A204.1 (cell line): Measurements from ENCODE around the gene CD180.

Experiments used
- FAIRE-seq: peaks from 2 replicates; lab custom pipeline; 2012; peaks lifted over from hg19 to GRCh38; lab: Jason Lieb, UNC

CD180 gene

DNA sequence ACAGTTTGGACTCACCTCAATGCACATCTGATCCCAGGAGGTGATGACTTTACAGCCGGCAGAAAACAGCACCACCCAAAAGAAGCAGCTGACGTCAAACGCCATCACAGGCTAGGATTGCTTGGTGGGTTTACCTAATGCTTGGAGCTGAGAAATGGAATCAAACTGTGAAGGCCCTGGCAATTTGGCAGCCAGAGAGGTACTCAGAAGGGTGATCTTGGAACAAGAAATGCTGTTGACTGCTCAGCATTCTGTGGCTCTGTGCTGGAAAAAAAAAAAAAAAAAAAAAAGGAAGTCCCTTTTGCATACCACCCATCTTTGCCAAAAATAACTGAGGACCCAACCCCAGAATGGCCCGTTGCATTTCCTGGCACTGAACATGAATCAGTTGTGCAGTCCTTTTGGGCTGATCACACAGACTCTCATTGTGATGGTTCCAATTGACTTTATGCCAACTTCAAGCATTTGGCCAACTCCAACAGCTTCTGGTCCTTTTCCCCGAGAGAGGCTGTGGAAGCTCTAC is at the start of gene CD180:
TSS of gene CD180 (minus strand) at position 263 of the 523 bp plus-strand sequence. CDS start at position 105, 158 bp downstream.
- FAIRE-seq = no peak

DNA sequence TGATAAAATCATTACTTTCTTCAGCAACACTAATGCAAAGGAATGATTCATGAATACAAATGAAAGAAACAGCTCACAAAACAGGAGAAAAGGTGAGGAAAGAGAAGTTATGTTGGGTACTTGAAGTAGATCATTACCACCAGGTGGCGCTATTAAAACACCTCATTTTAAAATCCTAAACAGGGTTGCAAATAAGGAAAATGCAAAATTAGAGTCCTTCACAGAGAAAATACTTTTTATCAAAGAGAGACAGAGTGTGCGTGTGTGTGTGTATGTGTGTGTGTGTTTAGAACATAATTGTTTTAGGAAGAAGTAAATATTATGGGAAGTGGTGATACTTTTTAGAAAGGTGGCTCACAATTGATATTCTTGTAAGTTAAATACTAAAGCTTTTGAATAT is 49.5 kb upstream of the CD180 start:
- peak; percentile 96 for FAIRE-seq

GRCh38 chr5:67245259-67245846 is 48.8 kb upstream of the CD180 start:
- no peak for FAIRE-seq

- no peak for FAIRE-seq
Observed at GRCh38 chr5:67244345-67244793, 47.8 kb upstream of the CD180 start.

- no peak for FAIRE-seq
Observed at GRCh38 chr5:67243944-67244343, 47.3 kb upstream of the CD180 start.

GRCh38 chr5:67243349-67243748 is 46.8 kb upstream of the CD180 start:
- FAIRE-seq = no peak

- FAIRE-seq = no peak
Observed at GRCh38 chr5:67241326-67241725, 44.7 kb upstream of the CD180 start.

DNA sequence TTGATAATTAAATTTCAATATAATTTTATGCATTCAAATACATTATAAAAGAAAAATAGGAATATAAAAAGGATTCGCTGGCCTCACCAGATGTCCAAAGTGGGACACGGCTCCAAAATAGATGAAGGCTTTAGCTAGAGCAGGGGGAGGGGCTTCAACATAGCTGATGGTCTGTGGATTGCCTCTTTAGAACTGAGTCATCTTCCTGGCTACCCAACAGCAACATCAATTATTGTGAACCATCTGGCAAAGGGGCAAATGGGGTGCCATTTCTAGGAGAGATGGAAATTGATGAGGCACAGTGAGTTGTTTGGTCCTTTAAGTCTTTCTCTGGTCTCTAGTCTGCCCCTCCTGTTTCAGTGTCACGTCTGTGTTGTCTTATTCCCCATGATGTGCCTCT is 44.2 kb upstream of the CD180 start:
- FAIRE-seq = no peak

- FAIRE-seq = no peak
Observed at GRCh38 chr5:67240065-67240464, 43.5 kb upstream of the CD180 start.

GRCh38 chr5:67238191-67238590 is 41.6 kb upstream of the CD180 start:
- no peak for FAIRE-seq

DNA sequence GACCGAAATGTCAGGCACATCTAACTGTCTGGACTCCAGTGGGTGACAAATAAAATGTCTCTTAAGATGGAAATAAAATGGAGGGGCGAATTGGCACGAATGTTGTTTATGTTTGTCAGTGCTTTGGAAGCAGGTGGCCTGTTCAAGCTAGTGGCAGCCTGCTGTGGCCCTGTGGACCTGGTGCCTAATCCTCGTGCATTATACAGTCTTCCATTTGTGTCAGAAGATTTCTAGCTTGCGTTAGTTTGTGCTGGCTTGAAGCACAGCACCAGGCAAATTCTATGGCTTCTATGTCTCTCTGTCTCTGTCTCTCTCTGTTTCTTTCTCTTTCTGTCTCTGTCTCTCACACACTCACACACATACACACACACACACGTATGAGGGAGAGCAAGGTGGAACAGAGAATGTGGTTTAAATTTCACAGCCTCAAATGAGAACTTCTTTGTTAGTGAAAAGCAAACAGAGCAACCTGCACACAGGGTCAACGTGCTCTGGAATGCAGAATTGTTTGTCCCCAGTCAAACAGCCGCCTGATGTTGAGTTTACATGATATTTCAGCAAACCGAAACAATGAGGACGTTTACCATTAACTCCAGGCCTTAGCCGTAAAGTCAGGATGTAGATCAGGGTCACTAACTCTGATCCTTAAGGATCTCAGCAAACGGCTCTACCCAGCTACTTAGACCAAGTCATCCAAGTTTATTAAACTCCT is 39.0 kb upstream of the CD180 start:
- no peak for FAIRE-seq

- FAIRE-seq = no peak
Observed at GRCh38 chr5:67234671-67235176, 38.1 kb upstream of the CD180 start.

DNA sequence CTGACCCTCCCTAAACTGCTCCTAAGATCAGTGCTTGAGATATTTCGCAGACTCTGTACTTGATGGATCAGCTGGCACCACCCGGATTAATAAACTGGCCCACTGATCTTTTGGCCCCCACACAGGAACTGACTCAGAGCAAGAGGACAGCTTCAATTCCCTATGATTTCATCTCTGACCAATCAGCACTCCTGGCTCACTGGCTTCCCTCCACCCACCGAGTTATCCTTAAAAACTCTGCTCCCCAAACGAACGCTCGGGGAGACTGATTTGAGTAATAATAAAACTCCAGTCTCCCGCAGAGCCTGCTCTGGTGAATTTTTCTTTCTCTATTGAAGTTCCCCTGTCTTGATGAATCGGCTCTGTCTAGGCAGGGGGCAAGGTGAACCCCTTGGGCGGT is 36.5 kb upstream of the CD180 start:
- no peak for FAIRE-seq

DNA sequence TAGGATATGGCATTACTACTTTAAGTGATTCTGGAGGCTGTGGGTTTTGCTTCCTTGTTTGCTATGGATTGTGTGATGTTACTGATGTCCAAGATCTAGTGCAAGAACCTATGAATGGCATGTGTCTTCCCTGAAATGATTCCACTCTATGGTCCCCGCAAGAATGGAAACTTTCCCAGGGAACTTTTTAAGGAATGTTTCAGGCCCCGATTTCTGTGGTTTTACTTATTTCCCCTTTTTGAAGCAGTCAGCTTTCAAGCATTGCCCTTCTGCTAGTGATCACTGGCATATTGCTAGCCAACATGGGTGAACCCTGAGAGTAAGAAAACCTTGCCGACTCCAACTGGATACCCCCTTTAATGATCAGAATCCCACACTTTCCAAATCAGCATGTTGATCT is 26.6 kb upstream of the CD180 start:
- no peak for FAIRE-seq

GRCh38 chr5:67222243-67223025 is 25.8 kb upstream of the CD180 start:
- no peak for FAIRE-seq

DNA sequence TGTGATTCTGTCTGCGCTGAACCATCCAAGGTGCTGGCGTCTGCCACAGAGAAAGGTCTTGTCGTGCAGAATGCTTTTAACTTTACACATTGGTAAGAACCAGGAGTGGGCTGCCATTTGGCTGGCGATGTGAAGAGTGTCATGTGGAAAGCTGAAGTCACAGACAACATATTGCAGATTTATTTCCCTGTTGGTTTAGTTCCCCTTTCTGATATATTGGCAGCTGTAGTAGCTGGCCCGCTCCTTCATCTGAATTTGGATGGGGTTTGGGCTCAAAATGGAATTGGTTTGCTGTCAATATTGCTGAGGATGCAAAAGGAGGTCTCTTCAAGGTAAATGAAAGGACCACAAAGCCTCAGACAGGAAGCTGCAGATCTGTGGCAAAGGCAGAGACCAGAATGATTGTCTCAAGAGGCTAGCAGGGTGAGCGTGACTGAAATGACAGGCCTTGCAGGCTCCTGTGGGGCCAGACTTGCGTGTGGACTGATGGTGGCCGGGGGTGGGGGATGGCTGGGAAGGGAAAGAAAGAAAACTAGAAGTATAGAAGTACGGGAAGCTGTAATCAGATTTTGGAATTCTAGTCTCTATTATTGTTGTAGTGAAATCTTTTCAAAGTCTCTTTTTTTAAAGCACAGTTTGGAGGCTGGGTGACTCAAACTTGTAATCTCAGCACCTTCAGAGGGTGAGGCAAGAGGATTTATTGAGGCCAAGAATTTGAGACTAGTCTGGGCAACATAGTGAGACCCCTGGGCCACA is 25.1 kb upstream of the CD180 start:
- FAIRE-seq = no peak

DNA sequence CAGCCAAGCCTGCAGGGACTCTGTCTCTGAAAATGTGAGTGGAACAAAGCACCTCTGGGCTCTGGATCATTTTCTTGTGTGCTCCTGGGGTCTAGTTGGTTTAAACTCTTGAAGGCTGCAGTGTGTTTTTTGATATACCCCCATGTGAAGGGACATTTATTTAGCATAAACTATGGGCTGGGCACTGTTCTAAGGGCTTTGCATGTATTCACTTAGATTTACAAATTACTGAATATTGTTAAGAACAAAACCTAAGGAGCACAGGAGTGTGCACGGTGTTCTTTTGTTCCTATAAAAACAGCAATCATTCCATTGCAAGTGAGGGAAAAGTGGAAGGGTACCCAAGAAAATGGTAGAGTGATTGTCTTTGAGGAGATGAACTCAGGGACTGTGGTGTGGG is 20.0 kb upstream of the CD180 start:
- no peak for FAIRE-seq

- no peak for FAIRE-seq
Observed at GRCh38 chr5:67215519-67216471, 19.2 kb upstream of the CD180 start.

DNA sequence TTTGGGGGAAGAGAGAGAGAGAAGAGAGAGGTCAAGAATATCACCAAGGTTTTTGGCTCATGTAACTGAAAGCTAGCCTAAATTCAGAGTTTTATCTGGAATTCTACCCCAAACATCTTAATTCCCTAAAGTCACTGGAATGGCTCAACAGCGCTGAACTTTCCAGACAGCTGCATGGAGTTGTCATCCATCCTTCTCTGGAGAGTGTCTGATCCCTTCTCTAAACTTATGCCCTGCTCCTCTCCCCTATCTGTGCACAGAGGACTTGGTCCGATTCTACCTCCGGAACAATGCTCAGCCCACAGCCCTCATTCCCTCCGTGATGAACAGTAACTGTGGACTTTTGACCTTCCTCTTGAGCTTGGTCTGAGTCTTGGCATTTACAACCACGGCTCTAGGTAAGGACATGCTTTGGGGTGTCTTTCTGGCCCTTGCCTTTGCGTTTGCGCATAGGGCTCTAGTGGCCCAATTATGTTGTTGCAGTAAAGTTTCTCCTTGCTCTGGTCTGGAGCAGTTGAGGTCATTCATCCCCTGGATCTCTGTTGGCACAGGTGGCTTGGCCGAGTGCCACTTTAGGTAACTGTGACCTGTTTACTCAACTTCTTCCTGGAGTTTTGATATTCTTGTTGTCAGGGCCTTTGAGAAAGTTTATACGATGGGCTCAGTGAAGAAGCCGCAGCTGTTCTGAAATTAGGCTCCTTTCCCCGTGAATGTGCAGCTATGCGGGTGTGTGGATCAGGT is 18.3 kb upstream of the CD180 start:
- no peak for FAIRE-seq

DNA sequence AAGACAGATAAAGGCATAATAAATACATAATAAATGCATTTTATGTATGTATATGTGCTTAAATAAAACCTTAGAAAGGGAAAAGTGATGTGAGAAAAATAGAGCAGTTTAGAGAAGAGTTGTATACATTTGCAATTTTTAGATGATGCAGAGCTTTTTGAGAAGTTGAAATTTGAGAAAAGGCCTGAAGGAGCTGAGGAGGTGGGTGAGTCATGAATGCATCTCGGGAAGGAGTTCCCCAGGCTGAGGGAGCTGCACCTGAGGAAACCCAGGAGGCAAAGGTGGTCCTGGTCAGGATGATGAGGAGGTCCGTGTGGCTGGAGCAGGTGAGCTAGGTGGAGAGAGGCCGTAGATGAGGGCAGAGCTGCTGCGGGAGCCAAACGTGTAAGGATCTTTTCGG is 17.4 kb upstream of the CD180 start:
- no peak for FAIRE-seq
